Gastroesophageal sphincter (tissue), 4 donors: ENCODE results near the gene CCNJL. TPM values are rescaled to one million over a fixed set of nuclear protein-coding genes. Genes with fewer than 3 reads are reported as not detected.
A peak's percentile ranks its signal among the peaks of the same experiment; 100 is the strongest.

Source experiments
- ATAC-seq: fragments of 150-250 bp; one replicate; pipeline ENCODE4 v1.9.1; 2016; ENCODE audit warnings: mild to moderate bottlenecking, moderate library complexity
- H3K27ac ChIP-seq, 4 donors: fragments of 200-600 bp; sonication (generic) in 3 of 4; 1 replicate in 3 of 4; 2 replicates in 1 of 4; pipeline ENCODE4 v1.5.1; 2016 to 2019
- H3K27me3 ChIP-seq: fragments of 200-600 bp; sonication (generic); one replicate; pipeline ENCODE4 v1.5.1; 2019
- H3K36me3 ChIP-seq, 2 donors: fragments of 200-600 bp; sonication (generic); one replicate each; pipeline ENCODE4 v1.5.1; 2019; ENCODE audit warnings: control low read depth in 1 of 2
- H3K4me1 ChIP-seq, 3 donors: fragments of 200-600 bp; sonication (generic); 1 replicate in 2 of 3; 2 replicates in 1 of 3; pipeline ENCODE4 v1.5.1; 2016 to 2019; ENCODE audit warnings: control low read depth in 2 of 3
- H3K4me3 ChIP-seq, 2 donors: fragments of 200-600 bp; sonication (generic); one replicate each; pipeline ENCODE4 v1.5.1; 2019; ENCODE audit warnings: mild to moderate bottlenecking in 1 of 2, moderate library complexity in 1 of 2
- H3K9me3 ChIP-seq, 3 donors: fragments of 200-600 bp; sonication (generic); one replicate each; pipeline ENCODE4 v1.5.1; 2017 to 2019; ENCODE audit warnings: control low read depth in 2 of 3
- CTCF ChIP-seq, 4 experiments: fragments of 200-600 bp in 2 of 4; fragments of 450-650 bp in 2 of 4; sonication (generic) in 1 of 4; IDR thresholded peaks; one replicate each; pipeline ENCODE4 v1.5.1; 2017 to 2019; ENCODE audit warnings: antibody characterized with exemption in 4 of 4, mild to moderate bottlenecking in 2 of 4, moderate library complexity in 2 of 4
- EP300 ChIP-seq: sonication (generic); formaldehyde crosslinking; IDR thresholded peaks from one replicate; pipeline ENCODE4 v1.6.1; 2017; ENCODE audit warnings: antibody characterized with exemption, mild to moderate bottlenecking
- POLR2A ChIP-seq, 2 donors: fragments of 450-650 bp; IDR thresholded peaks; one replicate each; pipeline ENCODE4 v1.6.1; 2017; ENCODE audit warnings: antibody characterized with exemption in 2 of 2, mild to moderate bottlenecking in 2 of 2, moderate library complexity in 1 of 2
- POLR2AphosphoS5 ChIP-seq: sonication (generic); formaldehyde crosslinking; IDR thresholded peaks from one replicate; pipeline ENCODE4 v1.6.1; 2017; ENCODE audit warnings: antibody characterized with exemption
- WGBS, 2 donors: methylation state at CpG; one replicate each; pipeline ENCODE4 v1.1.5; 2018; ENCODE audit warnings: low coverage in 1 of 2; 5-methylcytosine and 5-hydroxymethylcytosine counted together
- total RNA-seq, 4 donors: library from RNA; depleted of rRNA; stranded (reverse); fragments of >200 nt; gene quantifications; one replicate each; pipeline ENCODE4 v1.1.0, GENCODE V29; 2016

CCNJL gene
- total RNA-seq, 4 donors from 2014 or later = 0.35 to 1.9 (median 0.65) TPM

- Histone ChIP-seq H3K4me1 (peaks cover 0 to 25% (median 0%) of the 10 kb centered on the region in 3 donors), H3K27me3 (no peaks in the 10 kb centered on the region), H3K36me3 (no peaks in the 10 kb centered on the region), H3K9me3 (no peaks in the 10 kb centered on the region), H3K4me3 (no peak overlapping the region), H3K27ac (no peak overlapping the region)
- WGBS, 2 donors = 92 to 96% methylated on average over 3 to 4 of the region's 5 CpGs
- TF ChIP-seq EP300 = no peak
- TF ChIP-seq CTCF (IDR thresholded peaks at IDR 0.05) = no peak
- TF ChIP-seq POLR2AphosphoS5 = no peak
- TF ChIP-seq POLR2A (IDR thresholded peaks at IDR 0.05) = no peak
- ATAC-seq = no peak
These were observed 46.3 kb downstream of the CCNJL start for GRCh38 chr5:160266044-160266443.

GRCh38 chr5:160263326-160263855 is 49.0 kb downstream of the CCNJL start:
- 88 to 93% methylated on average over 3 to 4 of the region's 4 CpGs for WGBS, 2 donors
- Histone ChIP-seq H3K27ac (no peak overlapping the region), H3K36me3 (peaks cover 0 to 4% of the 10 kb centered on the region in 2 donors), H3K9me3 (no peaks in the 10 kb centered on the region), H3K4me3 (no peak overlapping the region), H3K4me1 (peaks cover 0 to 4% (median 0%) of the 10 kb centered on the region in 3 donors), H3K27me3 (no peaks in the 10 kb centered on the region)
- TF ChIP-seq POLR2AphosphoS5 (no peak), POLR2A (IDR thresholded peaks at IDR 0.05) (no peak), EP300 (no peak), CTCF (IDR thresholded peaks at IDR 0.05) (no peak)
- no peak for ATAC-seq

GRCh38 chr5:160262151-160263074 is 50.0 kb downstream of the CCNJL start:
- no peak for ATAC-seq

GRCh38 chr5:160260881-160261815 is 51.2 kb downstream of the CCNJL start:
- Histone ChIP-seq H3K9me3 (no peaks in the 10 kb centered on the region), H3K27me3 (no peaks in the 10 kb centered on the region), H3K4me1 (no peaks in the 10 kb centered on the region), H3K36me3 (peaks cover 0 to 4% of the 10 kb centered on the region in 2 donors), H3K4me3 (no peak overlapping the region), H3K27ac (no peak overlapping the region)
- peak; percentile 42 for ATAC-seq
- 47 to 49% methylated on average over 10 of the region's 22 CpGs for WGBS, 2 donors
- TF ChIP-seq CTCF (IDR thresholded peaks at IDR 0.05) (no peak), EP300 (no peak), POLR2AphosphoS5 (no peak), POLR2A (IDR thresholded peaks at IDR 0.05) (no peak)

More at GRCh38 chr5:160262151-160263074, 50.0 kb downstream of the CCNJL start:
- WGBS, 2 donors = 41 to 82% methylated on average over 4 to 6 of the region's 16 CpGs
- Histone ChIP-seq H3K27ac (no peak overlapping the region), H3K27me3 (no peaks in the 10 kb centered on the region), H3K4me3 (no peak overlapping the region), H3K36me3 (peaks cover 0 to 4% of the 10 kb centered on the region in 2 donors), H3K9me3 (no peaks in the 10 kb centered on the region), H3K4me1 (no peaks in the 10 kb centered on the region)
- TF ChIP-seq POLR2AphosphoS5 = no peak
- no peak for TF ChIP-seq CTCF (IDR thresholded peaks at IDR 0.05)
- TF ChIP-seq EP300 = no peak
- no peak for TF ChIP-seq POLR2A (IDR thresholded peaks at IDR 0.05)
